IPS-NIHi11 (cell line): ENCODE results near the gene ATRAID.
"Not testable (repeated sequence)": the region's sequence is repeated elsewhere in the genome, so short reads cannot be mapped to it uniquely, and the experiment has no call there.

Source experiments
- DNase-seq: peaks from one replicate; pipeline ENCODE4 v3.0.0; 2012; ENCODE audit warnings: mixed read lengths, low spot score

Gene ATRAID

GRCh38 chr2:27211943-27212625 lies at the start of gene ATRAID, which contains the start of gene SLC5A6:
ATRAID (plus strand) TSS chr2:27212041; CDS start chr2:27212369, 328 bp downstream.
SLC5A6 (minus strand) TSS chr2:27212268; CDS start chr2:27207650, 4,618 bp downstream.
- DNase-seq, result peak; percentile 94

- DNase-seq, result no peak
These were observed 49.4 kb upstream of the ATRAID start for GRCh38 chr2:27162151-27163121.

- DNase-seq, result no peak
These were observed 46.7 kb upstream of the ATRAID start for GRCh38 chr2:27164960-27165763.

- no peak for DNase-seq
These were observed 41.1 kb upstream of the ATRAID start for GRCh38 chr2:27170581-27171337.

- DNase-seq, result no peak
These were observed 40.4 kb upstream of the ATRAID start for GRCh38 chr2:27171351-27171848.

- no peak for DNase-seq
These were observed 37.2 kb upstream of the ATRAID start for GRCh38 chr2:27174638-27175037.

- DNase-seq, result no peak
These were observed 36.5 kb upstream of the ATRAID start for GRCh38 chr2:27175330-27175729.

- not testable (repeated sequence) for DNase-seq
These were observed 36.1 kb upstream of the ATRAID start for GRCh38 chr2:27175781-27176180.

- no peak for DNase-seq
These were observed 34.1 kb upstream of the ATRAID start for GRCh38 chr2:27177441-27178351.

GRCh38 chr2:27178469-27178868 lies 33.4 kb upstream of the ATRAID start:
- no peak for DNase-seq

- DNase-seq, result no peak
These were observed 32.4 kb upstream of the ATRAID start for GRCh38 chr2:27179344-27180000.

GRCh38 chr2:27182346-27182745 lies 29.5 kb upstream of the ATRAID start:
- DNase-seq, result no peak

- no peak for DNase-seq
These were observed 27.7 kb upstream of the ATRAID start for GRCh38 chr2:27184115-27184514.

- no peak for DNase-seq
These were observed 26.4 kb upstream of the ATRAID start for GRCh38 chr2:27185331-27186026.

- no peak for DNase-seq
These were observed 25.1 kb upstream of the ATRAID start for GRCh38 chr2:27186613-27187345.

GRCh38 chr2:27189989-27190388 lies 21.9 kb upstream of the ATRAID start:
- DNase-seq, result no peak

- peak; percentile 53 for DNase-seq
These were observed 20.6 kb upstream of the ATRAID start for GRCh38 chr2:27191070-27191829.
